GM19043 (cell line): ENCODE measurements around the gene CDY2A.
"Not testable (repeated sequence)": the region's sequence is repeated elsewhere in the genome, so short reads cannot be mapped to it uniquely, and the experiment has no call there.

Source experiments
- ATAC-seq: cut with Tn5 transposase; IDR thresholded peaks from one replicate; pipeline ENCODE4 v1.9.1; 2021; ENCODE audit warnings: low read depth; ENCODE audit not compliant: unreplicated experiment

Gene CDY2A, protein sequence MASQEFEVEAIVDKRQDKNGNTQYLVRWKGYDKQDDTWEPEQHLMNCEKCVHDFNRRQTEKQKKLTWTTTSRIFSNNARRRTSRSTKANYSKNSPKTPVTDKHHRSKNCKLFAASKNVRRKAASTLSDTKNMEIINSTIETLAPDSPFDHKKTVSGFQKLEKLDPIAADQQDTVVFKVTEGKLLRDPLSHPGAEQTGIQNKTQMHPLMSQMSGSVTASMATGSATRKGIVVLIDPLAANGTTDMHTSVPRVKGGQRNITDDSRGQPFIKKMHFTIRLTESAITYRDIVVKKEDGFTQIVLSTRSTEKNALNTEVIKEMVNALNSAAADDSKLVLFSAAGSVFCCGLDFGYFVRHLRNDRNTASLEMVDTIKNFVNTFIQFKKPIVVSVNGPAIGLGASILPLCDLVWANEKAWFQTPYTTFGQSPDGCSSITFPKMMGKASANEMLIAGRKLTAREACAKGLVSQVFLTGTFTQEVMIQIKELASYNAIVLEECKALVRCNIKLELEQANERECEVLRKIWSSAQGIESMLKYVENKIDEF

DNA sequence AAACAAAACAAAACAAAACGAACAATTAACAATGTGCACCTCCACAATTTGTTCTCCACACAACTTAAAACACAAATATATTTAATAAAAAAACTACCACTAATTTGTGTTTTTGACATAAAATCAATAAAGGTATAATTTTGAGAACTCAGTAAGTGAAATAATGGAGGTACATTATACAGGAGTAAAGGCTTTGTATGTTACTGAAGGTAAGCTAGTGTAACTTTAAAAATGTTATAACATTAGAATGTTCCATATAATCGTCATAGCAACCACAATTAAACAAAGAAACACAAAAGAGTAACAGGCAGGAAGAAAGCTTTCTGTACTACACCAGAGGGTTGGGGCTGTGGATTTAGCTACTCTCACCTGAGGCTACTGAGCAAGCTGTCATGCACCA is at the start of gene CDY2A:
CDY2A (plus strand) TSS at position 301 of the 400 bp plus-strand sequence. CDS start 328 bp downstream, outside the sequence.
- ATAC-seq: not testable (repeated sequence)

DNA sequence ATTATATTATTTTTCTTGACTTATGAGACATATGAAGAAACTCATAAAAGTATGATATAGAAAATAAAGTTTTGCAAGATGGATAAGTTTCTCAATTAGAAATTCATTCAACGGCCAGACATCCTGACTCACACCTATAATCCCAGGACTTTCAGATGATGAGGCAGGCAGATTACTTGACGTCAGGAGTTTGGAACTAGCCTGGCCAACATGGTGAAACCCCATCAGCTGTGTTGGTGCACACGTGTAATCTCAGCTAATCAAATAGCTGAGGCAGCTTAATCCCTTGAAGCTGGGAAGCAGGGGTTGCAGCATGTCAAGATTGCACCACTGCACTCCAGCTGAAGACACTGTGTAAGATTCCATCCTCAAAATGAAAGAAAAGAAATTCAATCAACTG is 28.0 kb upstream of the CDY2A start:
- not testable (repeated sequence) for ATAC-seq

DNA sequence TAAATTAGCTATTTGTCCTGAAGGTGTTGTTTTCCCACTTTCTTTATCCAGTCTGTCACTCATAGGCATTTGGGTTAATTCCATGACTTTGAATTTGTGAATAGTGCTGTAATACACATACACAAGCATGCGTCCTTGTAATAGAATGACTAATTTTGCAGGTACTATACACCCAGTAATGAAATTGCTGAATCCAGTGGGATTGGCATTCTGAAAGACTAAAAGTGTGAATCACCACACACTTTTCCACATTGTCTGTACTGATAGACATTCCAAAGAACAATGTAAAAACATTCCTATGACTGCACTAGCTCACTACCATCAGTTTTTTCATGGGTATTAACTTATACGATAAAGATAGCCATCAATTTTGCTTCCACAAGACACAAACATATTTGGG is 27.3 kb upstream of the CDY2A start:
- not testable (repeated sequence) for ATAC-seq

DNA sequence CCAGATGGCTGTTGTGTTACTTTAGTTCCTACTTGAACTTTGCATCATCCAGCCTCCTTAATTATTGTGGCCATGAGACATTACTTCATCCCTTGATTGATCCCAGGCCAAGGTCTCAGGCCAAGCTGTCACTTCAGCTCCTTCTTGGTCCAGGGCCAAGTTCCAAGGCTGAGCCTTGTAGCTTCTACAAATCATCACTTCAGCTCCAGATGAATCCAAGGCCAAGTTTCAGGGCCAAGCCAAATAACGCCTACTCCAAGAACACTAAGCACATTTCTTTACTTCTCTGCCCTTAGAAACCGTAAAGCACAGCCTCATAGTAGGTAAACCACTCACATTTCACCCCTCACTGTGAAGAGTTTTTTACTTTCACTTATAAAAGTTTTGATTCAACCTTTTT is 1.7 kb upstream of the CDY2A start:
- not testable (repeated sequence) for ATAC-seq

DNA sequence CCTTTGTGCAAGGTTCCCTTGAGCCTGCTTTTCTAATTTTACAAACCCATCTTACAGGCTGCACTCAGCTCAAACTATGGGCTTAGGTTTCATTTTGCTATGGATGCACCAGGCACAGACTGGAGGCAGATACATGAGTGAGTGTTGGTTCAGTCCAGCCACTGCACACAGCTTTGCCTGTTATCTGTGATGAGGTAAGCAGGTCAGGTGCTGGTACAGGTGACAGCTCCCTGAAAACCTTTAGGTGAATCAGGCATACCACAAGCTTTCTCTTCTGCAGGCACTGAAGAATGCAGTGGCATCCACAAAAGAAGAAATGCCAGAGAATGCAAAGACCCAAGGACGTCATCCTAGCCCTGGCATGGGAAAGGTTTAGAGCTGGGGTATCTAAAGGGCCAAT is 3.3 kb downstream of the CDY2A start:
- not testable (repeated sequence) for ATAC-seq

DNA sequence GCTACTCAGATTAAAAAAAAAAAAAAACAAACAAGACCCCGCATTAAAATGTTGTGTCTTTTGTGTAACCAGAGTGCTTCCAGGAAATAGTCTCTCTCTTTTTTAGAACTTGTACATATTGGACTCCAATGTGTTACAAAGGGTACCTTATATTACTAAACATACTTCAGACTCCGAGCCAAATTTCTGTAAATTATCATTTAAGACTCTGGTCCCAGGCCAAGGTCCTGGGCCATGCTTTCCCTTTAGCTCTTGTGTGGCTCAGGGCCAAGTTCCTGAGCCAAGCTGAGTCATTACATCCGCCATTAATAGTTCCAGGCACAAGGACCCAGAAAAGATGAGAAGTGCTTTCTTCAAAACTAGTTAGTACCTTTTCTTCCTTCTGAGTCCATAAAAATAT is 4.6 kb downstream of the CDY2A start:
- ATAC-seq: not testable (repeated sequence)

DNA sequence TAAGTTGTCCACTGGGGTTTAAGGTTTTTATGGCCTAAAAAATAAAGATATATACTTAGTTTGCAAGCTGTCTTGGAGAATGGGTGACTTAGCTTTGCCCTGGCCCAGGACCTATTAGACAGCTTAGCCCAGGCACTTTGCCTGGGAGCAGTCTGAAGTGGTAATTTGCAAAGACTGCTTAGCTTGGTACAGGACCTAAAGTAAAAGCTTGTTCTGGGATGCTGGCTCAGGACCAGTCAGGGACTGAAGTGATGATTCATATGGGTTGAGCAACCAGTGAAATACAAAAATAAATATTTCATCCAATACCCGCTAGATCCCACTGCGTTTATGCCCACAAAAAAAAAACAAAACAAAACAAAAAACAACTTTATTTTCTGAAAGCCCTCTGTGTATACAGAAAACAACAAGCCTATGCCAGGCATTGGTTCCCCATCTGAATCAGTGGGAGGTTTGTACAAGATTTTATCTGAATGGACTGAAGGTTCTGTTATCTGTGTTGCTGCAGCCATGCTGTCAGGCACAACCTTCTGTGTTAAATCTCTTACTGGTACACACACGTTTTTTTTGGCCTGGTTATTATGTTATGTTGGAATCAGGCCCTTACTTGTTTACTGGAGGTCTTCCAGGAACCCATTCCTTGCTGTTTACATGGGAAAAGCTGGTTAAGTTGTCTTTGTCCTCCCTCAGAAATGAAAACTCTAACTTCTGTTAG is 8.7 kb downstream of the CDY2A start:
- ATAC-seq: not testable (repeated sequence)

DNA sequence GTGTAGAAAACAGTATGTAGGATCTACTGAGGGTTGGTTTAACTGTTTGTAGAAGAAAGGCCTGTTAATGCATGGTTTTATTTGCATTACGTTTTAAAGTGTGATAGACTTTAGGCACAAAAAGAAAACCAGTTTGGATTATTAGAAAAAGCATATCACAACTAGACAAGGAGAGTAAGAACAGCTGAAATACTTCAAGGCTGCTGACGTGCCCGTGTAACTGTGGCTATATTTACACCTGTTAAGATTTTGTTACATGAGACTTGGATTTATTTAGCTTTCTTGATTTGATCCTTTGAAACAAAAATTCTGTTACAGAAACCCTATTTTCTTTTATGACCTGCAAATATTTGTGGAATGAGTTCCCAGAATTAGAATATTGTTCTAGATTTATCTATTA is 9.3 kb downstream of the CDY2A start:
- not testable (repeated sequence) for ATAC-seq

DNA sequence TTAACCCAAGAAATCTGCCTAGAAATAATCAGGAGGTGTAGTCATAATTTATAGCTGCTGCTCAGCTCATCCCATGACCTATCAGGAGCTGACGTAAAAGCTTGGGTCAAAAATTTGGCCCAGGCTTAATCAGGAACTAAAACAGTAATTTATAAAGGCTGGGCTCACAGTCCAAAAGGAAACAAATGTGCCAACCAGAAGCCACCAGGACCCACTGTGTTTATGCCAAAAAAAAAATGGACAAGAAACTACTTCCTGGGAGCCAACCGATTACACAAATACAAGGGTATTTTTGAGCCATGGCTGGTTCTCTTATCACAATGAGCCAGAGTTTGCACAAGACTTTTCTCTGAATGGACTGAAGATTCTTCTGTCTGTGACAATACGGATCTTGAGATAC is 19.4 kb downstream of the CDY2A start:
- ATAC-seq: not testable (repeated sequence)

DNA sequence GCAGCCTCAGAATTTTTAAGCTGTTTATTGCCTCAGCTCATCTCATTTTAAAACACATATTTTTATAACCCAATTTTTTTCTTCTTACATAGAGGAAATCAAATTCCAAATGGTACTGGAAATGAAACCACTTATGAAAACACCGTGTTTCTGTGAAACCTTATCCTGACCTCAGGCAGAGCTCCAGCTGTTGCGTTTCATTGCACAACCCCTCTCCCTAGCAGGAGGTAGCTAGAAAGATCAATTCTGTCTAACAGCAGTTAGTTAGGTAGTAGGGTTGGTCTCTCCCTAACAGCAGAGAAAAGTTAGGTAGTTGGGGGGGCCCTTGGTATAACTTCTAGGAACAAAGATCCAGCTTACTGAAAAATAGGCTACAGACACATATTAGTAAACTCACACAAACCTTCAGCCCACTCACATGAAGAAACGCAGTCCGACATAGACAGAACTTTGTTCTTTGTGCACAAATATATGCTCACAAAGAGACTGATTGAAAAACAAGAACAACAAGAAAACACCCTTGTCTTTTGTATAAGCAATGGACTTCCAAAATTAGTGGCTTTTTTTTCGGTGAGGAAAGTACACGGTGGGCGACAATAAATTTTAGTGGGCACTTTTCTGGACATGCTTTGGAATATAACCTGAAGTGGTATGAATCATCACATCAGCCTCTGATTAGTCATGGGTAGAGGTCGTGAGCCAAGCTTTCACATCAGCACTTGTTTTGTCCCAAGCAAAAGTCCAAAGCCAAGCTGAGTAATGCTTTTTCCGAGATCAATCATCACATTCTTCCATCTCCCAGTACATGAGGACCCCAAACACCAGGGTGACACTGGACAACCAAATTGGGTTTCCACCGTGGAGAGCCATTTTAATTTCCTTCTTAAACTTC is 22.8 kb downstream of the CDY2A start:
- not testable (repeated sequence) for ATAC-seq

DNA sequence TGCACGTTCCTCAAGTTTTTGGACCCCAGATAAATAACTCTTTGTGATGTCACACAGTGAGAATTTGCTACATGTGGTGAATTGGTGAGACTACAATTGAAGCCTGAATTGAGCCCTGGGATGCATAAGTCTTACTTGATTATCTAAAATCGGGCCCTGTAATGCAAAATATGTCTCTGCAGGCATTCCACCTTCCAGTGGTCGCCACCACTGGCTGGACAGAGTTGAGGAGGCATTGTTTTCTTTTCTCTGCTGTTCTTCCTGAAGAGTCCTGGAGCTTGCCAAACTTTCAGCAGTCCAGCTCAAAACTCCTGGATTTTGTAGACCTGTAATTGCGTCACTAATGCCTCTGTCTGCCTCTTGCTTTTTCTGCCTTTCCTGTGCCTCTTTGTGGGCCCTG is 23.5 kb downstream of the CDY2A start:
- not testable (repeated sequence) for ATAC-seq

DNA sequence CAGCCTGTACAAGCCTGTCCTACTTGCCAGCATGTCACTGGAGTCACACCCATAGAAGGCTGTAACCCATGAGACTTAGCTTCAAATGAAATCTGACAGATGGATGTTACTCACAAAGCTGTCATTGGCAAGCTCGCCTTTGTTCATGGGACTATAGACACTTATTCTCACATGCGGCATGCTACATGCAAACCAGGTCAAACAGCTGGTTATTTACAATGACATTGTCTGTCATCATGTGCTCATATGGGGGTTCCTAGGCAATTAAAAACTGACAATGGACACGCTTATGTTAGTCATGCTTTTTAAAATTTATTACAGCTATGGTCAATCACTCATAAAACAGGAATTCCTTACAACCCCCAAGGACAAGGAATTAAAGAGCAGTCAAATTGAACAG is 30.9 kb downstream of the CDY2A start:
- ATAC-seq: not testable (repeated sequence)

DNA sequence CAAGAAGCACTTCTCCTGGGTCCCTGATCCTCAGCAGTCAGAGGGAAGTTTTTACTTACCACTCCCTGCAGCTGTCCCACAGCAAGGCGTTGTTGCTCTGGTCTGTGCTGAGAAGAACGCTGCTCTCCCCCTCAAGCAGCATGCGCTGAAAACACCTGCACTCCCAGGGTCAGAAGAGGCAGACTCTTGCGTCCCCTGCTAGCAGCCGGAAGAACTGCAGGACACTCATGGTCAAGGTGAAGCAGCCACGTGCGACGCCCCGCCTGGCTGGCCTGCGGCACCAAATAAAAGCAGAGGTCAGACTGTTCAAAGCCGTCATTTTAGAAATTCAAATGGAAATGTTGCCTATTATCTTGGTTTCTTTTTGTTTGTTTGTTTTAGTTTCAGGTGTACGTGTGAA is 47.9 kb downstream of the CDY2A start:
- ATAC-seq: not testable (repeated sequence)
